ENCODE results near the gene CEMIP.

GRCh38 chr15:80885016-80885579 lies 105.9 kb downstream of the CEMIP start:
- no peak for TF ChIP-seq POLR2AphosphoS5 (IDR thresholded peaks at IDR 0.05)
- TF ChIP-seq CTCF (IDR thresholded peaks at IDR 0.05) = no peak

All from breast epithelium (tissue), 3 donors.